Umbilical cord (tissue), 2 donors: ENCODE results near the gene HSFX1. TPM values are rescaled to one million over a fixed set of nuclear protein-coding genes. Genes with fewer than 3 reads are reported as not detected.
"Not testable (repeated sequence)": the region's sequence is repeated elsewhere in the genome, so short reads cannot be mapped to it uniquely, and the experiment has no call there.

Source experiments
- DNase-seq: peaks from one replicate; pipeline ENCODE4 v3.0.0-alpha.2; 2015; ENCODE audit warnings: low spot score
- total RNA-seq: library from RNA; depleted of rRNA; stranded (reverse); fragments of >200 nt; gene quantifications from one replicate; pipeline ENCODE4 v1.2.3, GENCODE V29; 2014; ENCODE audit warnings: low replicate concordance; ENCODE audit not compliant: insufficient read depth

Gene HSFX1, protein sequence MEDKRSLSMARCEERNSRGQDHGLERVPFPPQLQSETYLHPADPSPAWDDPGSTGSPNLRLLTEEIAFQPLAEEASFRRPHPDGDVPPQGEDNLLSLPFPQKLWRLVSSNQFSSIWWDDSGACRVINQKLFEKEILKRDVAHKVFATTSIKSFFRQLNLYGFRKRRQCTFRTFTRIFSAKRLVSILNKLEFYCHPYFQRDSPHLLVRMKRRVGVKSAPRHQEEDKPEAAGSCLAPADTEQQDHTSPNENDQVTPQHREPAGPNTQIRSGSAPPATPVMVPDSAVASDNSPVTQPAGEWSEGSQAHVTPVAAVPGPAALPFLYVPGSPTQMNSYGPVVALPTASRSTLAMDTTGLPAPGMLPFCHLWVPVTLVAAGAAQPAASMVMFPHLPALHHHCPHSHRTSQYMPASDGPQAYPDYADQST
- total RNA-seq: 3.9 TPM

DNA sequence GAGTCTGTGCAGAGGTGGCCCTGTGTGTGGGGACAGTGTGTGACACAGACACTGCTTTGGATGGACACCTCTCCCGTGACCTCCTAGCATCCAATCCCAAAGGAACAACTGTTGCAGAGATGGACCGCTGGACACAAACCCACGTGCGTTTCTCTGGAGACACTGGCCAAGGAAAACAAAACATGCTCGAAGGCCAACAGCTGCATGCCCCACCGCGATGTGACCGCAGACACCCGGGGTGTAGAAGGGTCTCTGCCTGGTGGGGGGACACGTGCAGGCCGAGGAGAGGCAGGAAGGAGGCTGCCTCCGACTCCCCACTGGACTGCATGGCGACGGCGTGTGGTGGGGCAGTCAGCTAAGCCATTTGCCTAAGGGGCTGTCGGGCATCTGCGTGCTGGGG lies at the start of gene HSFX1:
Gene HSFX1 (plus strand): TSS at position 301 of the 400 bp plus-strand sequence. CDS start 614 bp downstream, outside the sequence.
- DNase-seq: not testable (repeated sequence)

DNA sequence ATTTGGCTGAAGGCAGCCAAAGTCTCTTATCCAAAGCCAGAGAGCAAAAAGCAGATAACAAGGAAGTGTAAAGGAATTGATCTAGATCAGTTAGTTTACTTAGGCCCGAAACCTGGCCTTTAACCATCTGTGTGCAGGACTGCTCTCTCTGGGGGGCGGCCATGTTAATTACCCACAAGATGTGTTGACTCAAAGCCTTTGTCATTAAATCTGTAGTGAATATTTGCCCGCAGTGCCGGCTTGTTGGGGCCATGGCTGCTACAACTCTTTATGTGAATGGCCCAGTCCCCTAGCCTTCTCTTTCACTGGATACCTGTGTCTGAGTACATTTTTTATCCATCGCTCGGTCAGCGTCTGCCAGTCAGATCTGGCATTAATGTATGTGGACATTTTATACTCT lies 46.6 kb upstream of the HSFX1 start:
- DNase-seq: not testable (repeated sequence)

DNA sequence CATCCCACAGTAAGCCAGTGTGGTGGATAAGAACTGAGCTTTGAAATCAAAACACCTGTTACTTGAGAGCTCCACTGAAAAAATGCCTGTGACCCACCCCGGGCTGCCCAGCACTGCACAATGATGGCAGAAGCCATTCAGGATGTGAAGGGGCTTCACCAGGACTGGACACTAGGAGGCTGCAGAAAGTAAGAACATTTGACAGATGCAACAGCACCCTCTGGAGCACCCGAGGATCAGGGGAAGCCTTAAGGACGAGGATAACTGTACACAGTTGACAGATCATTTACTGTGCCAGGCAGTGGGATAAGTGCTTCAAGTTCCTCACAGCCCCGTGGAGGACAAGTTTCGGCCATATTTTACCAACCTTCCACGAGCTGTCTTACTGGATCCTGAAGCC lies 31.6 kb upstream of the HSFX1 start:
- DNase-seq: not testable (repeated sequence)

DNA sequence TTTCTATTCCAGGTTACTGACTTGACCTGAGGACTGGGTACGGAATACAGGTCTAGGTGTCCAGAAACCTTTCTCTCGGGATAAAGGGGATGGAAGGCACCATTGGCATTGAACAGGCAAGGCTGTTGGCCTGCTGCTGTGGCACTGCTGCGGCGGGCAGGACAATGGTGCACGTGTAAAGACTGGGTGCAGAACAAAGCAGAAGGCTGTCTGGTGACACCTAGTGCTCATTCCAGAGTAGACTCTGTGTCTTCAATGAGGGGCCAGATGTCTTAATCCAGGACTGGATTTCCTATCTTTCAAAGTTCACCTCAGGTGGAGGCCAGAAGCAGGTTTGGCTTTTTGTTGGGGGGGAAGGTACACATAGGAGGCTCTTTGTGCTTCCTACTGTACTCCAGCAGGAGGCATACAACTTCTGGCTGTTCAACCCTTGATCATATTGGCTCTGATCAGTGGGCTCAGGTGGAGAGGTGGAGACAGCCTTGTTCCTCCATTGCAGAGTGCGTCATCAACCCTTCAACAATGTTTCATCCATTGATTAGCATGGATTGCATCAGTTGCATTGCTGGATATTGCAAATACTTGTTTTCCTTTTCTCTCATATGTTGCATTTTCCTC lies 27.4 kb upstream of the HSFX1 start:
- not testable (repeated sequence) for DNase-seq

DNA sequence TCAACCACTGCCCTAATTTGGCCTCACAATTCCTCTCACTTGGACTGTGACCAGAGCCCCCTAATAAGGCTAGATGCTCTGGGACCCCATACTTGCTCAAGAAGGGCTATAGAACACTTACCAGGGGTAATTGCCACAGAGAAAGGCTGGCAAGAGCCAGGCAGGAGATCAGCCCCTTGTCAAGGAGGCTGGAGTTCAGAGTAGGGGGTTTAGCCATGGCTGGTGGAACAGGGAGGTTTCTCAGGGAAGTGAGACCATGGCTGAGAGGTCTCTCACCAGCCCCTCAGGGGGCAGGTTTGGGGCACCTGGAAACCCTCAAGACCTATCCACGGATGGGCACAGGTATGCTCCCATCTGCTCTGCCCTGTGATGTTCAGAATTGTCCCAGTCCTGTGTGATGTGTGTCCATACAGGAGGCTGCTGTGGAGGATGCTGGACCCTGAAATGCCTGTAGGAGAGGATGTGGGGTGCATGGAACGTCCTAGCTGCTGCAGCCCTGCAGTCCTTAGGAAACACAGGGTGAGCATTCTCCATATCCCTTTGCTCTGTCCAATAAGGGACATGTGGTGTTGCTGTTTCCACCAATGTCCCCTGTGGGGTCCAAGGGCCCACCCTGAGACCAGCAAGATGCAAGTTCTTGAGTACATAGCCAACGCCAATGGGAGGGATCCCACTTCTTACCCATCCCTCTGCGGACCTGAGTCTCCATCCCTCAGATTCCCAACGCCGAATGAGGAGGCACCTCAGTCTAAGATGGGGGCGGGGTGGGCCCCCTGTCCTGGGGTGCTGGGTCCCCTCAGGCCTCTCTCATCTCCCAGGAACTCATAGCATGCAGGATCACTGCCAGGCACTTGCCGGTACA lies 16.4 kb upstream of the HSFX1 start:
- DNase-seq: no peak

DNA sequence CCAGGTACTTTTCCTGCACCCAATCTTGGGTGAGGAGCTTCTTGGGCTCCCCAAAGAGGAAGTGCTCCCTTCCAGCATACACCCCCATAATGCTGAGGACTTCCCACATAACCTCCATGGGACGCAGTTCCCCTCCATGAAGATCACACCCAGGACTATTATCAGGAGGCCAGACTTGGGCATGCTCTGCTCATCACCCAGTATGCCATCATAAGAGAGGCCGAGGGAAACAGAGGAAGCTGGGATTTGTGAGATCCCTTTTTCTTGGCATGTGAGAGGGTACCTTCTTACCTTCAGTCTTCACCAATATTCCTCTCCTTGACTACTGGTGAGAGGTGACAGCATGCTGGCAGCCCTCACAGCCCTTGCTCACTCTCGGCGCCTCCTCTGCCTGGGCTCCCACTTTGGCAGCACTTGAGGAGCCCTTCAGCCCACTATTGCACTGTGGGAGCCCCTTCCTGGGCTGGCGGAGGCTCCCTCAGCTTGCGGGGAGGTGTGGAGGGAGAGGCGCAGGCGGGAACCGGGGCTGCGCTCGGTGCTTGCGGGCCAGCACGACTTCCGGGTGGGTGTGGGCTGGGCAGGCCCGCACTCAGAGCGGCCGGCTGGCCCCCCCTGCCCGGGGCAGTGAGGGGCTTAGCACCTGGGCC lies 15.7 kb upstream of the HSFX1 start:
- DNase-seq: no peak

DNA sequence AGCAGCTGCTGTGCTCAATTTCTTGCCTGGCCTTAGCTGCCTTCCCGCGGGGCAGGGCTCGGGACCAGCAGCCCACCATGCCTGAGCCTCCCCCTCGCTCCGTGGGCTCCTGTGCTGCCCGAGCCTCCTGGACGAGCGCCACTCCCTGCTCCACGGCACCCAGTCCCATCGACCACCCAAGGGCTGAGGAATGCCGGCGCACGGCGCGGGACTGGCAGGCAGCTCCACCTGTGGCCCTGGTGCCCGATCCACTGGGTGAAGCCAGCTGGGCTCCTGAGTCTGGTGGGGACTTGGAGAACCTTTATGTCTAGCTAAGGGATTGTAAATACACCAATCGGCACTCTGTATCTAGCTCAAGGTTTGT lies 15.2 kb upstream of the HSFX1 start:
- DNase-seq: not testable (repeated sequence)

DNA sequence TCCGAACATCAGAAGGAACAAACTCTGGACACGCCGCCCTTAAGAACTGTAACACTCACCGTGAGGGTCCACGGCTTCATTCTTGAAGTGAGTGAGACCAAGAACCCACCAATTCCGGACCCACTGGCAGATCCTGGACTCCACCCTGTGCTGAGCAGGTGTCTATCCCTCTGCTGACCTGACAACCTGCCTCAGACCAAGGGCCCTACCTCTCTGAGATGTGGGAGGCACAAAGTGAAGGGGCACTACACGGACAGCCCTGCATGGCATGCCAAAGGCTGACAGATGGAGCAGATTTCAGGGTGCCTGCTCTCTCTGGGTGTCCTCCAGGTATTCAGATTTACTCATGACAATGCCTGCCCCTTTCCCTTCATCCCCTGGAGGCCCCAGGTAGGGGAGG lies 14.0 kb upstream of the HSFX1 start:
- no peak for DNase-seq

DNA sequence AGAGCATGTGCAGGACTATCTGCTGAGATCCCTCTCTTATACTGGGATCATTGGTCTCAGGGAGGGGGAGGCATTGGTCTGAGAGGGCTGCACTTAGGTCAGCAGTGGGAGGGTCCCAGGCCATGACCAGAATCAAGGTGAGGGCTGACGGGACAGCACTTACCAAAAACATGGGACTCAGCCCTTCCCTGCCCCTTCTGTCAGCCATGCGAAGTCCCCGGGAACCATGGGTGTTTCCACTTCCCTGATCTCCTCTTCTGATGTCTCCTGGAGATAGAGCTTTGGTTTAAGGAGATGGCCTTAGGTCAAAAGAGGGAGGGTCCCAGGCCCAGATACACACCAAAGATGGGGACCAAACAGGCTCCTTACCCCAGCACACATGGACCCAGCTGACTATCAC lies 12.9 kb upstream of the HSFX1 start:
- DNase-seq: no peak

DNA sequence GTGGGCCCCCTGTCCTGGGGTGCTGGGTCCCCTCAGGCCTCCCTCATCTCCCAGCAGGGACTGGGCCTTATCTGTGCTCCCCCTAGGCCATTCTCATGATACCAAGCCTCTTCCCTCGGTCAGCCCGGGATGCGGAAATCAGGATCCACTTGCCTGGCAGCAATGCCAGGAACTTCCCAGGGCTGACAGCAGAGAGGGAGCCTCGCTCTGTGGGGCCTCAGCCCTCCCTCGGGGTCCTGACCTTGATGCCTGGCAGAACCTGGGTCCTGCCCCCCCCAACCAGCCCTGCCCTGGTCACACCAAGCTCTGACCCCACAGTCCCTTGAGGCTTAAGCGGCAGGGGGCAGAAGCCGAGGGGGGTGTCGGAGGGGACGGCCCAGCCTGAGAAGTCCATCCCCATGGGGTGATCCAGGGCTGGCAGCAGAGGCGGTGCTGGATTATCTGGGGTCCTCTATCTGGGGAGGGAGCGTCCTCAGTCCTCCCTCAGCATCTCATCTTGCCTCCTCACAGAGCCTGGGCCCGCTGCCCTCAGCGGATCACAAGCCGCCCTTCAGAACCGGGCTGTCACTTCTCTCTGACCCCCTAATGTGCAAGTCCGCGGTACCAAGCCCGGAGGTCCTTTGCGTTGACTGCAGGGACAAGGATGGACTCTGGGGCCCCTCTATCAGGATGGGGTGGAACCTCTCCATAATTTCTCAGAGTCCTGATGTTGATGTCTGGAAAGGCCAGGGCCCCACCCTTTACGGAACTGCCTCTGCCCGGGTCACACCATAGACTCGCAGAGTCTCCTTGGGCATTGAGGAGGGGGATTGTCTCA lies 11.8 kb upstream of the HSFX1 start:
- DNase-seq: not testable (repeated sequence)

DNA sequence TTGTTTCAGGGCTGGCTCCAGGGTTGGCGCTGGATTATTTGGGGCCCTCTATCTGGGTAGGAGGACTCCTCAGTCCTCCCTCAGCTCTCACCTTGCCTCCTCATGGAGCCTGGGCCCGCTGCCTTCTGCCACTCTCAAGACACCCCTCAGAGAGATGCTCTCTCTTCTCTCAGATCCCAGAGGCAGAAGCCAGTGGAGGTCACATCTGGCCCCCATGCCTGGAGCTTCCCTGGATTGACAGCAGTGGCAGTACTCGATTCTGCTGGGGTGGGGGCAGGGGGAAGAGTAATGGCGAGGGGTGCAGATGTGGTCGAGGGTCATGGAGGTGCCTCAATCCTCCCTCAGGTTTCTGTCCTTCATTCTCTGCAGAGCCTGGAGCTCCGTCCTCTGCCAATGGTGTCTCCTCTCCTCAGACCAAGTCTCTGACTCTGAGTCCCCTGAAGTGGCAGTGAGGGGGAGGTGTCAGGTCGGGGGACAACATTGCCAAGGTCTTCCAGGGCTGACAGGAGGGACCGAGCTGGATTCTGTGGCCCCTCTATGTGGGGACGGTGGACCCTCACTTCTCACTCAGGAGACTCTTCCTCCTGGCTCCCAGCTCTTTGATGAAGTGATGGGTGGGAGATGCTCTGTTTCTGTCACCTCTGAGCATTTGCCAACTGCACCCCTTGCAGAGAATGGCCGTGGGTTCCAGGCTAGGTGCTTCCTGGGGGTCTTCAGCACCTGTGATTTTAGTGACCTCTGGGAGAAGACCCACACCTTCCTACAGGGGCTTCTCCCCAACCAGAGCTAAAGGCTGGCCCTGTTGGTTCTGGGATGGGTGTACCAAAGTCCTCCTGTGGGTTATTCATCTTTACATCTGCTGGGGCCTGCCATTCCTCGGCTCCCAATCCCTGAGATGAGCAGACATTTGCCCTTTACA lies 10.9 kb upstream of the HSFX1 start:
- DNase-seq: no peak

DNA sequence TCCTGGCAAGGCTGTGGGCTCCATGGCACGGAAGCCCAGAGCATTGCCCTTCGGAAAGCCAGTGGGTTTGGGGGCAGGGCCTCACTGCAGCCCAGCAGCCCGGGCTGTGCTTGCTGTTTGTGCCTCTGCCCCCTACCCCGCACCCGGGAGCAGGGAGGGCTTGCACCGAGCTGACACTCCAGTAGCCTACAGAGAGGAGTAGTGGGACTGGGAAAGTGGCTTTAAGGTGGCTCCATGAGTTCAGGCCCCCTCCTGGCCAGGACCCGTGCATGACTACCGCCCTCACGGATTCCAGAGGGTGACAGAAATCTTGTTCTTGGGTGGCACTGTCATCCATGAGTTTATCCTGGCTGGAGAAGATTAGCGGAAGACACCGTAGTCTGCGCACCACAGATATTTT lies 3.5 kb upstream of the HSFX1 start:
- DNase-seq: not testable (repeated sequence)

DNA sequence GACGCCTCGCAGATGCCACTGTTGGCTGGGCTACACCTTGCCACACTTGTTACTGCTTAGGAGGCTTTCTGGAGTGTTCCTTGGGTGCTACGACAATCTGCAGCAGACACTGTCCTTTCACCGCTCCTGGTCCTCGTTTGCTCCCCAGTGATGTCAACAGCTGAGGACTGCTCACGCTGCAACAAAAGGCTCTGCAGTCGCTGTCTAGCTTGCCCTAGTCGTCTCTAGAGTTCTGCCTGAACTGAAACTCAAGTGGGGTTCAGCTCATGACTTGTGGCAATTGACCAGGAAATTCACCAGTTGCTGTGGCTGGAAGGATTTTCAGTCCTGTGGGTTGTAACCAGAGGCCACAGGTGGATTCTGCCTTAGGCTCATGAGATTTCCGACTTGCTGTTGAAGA lies 842 bp upstream of the HSFX1 start:
- not testable (repeated sequence) for DNase-seq

DNA sequence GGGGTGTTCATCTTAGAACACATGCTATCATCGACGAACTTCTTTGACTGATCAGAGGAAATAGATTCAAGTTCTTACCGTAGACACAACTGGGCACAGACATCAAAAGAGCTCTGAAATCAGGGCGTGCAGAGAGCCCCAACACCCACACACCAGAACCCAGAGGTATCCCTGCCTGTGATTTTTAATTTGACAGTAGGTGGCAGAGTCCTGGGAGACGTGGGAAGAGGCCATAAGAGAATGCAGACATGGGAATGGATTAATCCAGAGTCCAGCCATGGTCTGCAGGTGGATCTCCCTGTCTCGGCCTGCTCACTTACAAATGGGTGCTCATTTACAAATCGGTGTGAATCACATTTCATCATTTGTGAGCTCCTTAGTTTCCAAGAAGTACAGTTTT lies 4.1 kb downstream of the HSFX1 start:
- DNase-seq: not testable (repeated sequence)

DNA sequence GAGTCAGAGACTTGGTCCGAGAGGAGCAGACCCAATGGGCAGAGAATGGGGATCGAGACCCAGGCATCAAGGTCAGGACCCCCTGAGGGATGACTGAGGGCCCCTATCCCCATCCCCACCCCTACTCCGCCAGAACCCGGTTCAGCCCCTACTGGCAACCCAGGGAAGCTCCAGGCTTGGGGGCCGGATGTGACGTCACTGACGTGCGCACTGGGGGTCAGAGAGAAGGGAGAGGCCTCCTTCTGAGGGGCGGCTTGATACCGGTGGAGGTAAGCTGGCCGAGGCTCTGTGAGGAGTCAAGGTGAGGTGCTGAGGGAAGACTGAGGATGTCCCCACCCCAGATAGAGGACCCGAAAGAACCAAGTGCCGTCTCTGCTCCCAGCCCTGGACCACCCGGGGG lies 7.9 kb downstream of the HSFX1 start, which contains the start of gene MAGEA9:
Gene MAGEA9 (plus strand): TSS at position 204 of the 400 bp plus-strand sequence. CDS start 4,281 bp downstream, outside the sequence.
- not testable (repeated sequence) for DNase-seq

DNA sequence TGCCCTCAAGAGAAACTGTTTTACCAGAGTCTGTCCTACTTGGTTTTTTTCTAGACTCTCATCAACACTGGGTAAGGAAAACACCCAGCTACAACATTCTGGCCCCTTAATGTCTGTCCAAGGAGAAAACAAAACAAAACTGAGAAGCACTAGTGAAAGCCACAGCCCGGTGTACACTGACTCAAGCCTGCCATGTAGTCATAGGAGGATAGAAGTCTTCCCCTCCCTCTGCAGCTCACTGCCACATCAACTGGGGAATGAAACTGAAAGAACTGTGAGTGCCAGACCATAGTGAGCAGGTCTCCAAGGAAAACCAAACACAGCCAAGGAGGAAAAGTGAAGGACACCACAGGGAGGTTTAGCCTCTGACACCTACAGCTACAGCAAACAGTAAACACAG lies 21.7 kb downstream of the HSFX1 start:
- not testable (repeated sequence) for DNase-seq

DNA sequence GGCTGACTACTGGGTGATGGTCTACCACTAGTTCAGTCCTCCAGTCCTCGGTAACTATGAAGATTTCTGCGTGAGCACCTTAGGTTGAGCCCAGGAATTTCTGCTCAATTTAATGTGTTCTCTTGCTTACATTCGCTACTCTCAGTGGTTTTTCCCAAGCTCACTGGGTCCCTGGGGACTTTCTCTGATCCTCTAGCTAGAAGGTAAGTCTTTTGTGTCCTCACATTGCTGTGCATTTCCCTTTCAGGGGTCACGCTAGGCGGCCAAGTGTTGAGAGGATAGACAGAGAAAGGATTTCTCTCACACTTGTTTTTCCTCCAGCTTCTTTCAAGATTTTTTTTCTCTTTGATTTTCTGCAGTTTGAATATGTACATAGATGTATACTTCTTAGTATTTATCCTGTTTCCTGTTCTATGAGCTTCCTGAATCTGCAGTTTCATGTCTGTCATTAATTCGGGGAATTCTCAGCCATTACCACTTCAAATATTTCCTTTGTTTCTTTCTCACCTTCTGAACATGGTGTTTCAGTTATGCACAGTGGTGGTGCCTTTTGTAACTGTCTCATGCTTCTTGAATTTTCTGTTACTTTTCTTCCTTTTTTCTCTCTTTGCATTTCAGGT lies 25.3 kb downstream of the HSFX1 start:
- no peak for DNase-seq

DNA sequence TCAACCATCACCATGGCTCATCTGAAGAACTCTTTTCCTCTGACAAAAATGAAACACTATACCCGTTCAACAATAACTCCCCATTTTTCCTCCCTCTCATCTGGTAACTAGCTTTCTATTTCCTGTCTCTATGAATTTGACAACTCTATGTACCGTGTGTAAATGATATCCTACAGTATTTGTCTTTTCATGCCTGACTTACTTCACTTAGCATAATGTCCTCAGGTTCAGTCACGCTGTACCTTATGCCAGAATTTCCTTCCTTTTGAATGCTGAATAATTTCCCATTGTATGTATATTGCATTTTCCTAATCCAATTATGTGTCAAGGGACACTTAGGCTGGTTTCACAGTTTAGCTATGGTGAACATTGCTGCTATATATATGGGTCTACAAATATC lies 26.1 kb downstream of the HSFX1 start:
- no peak for DNase-seq

DNA sequence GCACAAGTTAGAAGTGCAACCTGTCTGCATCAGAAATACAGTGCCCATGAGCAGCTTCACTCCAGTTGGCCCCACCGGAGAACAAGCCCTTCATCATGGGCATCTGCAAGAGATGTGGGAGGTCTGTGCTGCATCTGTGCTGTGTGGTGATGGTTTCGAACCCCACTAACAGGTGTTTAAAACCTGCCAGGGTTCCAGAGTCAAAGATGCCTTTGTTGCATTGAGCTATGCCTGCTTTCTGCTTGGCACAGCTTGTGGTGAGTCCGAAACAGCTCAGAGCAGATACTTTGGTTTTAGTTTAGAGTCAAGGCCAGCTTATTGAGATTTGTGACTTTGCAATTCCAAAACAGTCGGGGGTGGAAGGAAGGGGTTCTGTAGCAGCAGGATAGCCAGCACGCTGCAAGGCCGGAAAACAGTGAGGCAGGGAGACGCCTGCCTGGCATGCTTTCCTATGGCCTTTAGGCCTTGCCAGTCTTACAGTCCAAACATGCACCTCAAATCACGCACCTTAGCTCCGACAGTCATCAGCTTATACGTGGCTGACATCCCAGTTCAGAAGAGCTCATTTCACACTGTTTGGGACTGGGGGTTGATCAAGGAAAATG lies 29.7 kb downstream of the HSFX1 start:
- DNase-seq: no peak
